A673 (cell line): ENCODE measurements around the gene RCVRN.

Source experiments
- EZH2 ChIP-seq: fragments of 200-600 bp; sonication (generic); IDR thresholded peaks from 2 replicates; pipeline ENCODE4 v1.6.1; 2017; ENCODE audit warnings: borderline replicate concordance, low read depth, mild to moderate bottlenecking, mixed read lengths, antibody characterized with exemption, low read length; ENCODE audit not compliant: poor library complexity, severe bottlenecking
- TF ChIP-seq, protein P1 (sequence below): fragments of 300-800, 200-600 bp; sonication (generic); conservative IDR thresholded peaks from 2 replicates; pipeline ENCODE4 v1.5.1; 2017; ENCODE audit warnings: low read depth, mild to moderate bottlenecking, antibody characterized with exemption, low read length, moderate library complexity, mixed read lengths

DNA sequence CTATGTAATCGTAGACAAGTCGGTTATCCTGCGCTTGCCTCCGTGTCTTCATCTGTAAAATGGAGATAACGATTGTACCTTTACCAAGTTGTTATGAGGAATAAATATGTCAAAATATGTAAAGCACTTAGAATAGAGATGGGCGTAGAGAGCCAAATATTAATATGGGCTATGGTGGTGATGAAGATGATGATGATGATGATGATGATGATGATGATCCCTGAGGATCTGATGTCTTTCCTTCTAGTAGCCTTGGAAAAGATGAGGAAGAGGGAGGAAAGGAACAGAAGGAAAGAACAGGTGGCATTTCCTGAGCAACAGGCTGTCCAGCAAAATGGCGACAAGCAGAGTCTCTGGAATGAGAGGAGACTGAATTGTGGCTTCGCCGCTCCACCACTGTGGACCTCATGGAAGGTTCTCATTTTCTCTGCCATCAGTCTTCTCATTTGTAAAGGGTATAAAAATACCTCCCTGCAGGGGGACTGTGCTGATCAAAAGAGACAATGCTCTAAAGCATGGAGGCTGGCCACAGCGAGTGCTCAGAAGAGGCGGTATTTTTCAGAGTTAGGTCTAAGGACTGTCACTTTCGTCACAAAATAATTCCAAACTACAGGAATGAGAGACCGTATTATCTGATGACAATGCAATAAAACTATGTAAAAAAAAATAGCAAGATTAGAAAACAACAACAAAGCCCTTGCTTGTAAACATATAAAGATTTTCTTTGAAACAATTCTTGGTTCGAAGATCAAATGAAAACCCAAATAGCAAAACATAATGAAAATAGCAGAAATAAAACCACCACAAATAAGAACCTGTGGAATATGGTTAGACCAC, 17.2 kb upstream of the RCVRN start:
- TF ChIP-seq, protein P1, sequence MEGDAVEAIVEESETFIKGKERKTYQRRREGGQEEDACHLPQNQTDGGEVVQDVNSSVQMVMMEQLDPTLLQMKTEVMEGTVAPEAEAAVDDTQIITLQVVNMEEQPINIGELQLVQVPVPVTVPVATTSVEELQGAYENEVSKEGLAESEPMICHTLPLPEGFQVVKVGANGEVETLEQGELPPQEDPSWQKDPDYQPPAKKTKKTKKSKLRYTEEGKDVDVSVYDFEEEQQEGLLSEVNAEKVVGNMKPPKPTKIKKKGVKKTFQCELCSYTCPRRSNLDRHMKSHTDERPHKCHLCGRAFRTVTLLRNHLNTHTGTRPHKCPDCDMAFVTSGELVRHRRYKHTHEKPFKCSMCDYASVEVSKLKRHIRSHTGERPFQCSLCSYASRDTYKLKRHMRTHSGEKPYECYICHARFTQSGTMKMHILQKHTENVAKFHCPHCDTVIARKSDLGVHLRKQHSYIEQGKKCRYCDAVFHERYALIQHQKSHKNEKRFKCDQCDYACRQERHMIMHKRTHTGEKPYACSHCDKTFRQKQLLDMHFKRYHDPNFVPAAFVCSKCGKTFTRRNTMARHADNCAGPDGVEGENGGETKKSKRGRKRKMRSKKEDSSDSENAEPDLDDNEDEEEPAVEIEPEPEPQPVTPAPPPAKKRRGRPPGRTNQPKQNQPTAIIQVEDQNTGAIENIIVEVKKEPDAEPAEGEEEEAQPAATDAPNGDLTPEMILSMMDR: no peak
- no peak for TF ChIP-seq EZH2
